Adrenal gland (tissue), 5 donors: Measurements from ENCODE around the gene GLB1L3.

ENCODE experiments used
- POLR2A ChIP-seq, 2 donors: fragments of 450-650 bp; IDR thresholded peaks; one replicate each; pipeline ENCODE4 v1.6.1; 2017; ENCODE audit warnings: antibody characterized with exemption in 2 of 2, mild to moderate bottlenecking in 2 of 2, moderate library complexity in 1 of 2
- TF ChIP-seq, protein P1 (sequence below), 6 experiments: fragments of 450-650 bp in 4 of 6; fragments of 200-600 bp in 2 of 6; sonication (generic) in 1 of 6; IDR thresholded peaks; 1 replicate in 5 of 6; 2 replicates in 1 of 6; pipeline versions ENCODE4 v1.5.1 to v1.8.0; 2016 to 2021; ENCODE audit warnings: antibody characterized with exemption in 6 of 6, mild to moderate bottlenecking in 2 of 6, moderate library complexity in 1 of 6
- donor health status: DM: no; HTN: no; CAD: no.

DNA sequence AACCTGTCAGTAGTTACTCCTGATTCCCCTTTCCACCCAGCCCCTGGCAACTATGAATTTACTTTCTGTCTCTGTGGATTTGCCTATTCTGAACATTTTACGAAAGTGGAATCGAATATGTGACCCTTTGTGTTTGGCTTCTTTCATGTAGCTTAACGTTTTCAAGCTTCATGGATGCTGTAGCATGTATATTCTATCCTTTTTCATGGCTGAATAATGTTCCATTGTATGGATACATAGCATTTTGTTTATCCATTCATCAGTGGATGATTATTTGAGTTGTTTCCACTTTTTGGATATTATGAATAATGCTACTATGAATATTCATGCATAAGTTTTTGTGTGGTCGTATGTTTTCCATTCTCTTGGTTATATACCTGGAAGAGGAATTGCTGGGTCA is 46.4 kb downstream of the GLB1L3 start:
- TF ChIP-seq, protein P1, sequence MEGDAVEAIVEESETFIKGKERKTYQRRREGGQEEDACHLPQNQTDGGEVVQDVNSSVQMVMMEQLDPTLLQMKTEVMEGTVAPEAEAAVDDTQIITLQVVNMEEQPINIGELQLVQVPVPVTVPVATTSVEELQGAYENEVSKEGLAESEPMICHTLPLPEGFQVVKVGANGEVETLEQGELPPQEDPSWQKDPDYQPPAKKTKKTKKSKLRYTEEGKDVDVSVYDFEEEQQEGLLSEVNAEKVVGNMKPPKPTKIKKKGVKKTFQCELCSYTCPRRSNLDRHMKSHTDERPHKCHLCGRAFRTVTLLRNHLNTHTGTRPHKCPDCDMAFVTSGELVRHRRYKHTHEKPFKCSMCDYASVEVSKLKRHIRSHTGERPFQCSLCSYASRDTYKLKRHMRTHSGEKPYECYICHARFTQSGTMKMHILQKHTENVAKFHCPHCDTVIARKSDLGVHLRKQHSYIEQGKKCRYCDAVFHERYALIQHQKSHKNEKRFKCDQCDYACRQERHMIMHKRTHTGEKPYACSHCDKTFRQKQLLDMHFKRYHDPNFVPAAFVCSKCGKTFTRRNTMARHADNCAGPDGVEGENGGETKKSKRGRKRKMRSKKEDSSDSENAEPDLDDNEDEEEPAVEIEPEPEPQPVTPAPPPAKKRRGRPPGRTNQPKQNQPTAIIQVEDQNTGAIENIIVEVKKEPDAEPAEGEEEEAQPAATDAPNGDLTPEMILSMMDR (IDR thresholded peaks at IDR 0.05), result no peak
- no peak for TF ChIP-seq POLR2A (IDR thresholded peaks at IDR 0.05)
